C4-2B (cell line): ENCODE measurements around the gene MGME1.

Experiments used
- H3K27ac ChIP-seq: fragments of 450-650 bp; 2 replicates; pipeline ENCODE4 v1.5.1; 2017
- CTCF ChIP-seq: fragments of 450-650 bp; conservative IDR thresholded peaks from 2 replicates; pipeline ENCODE4 v1.5.1; 2017; ENCODE audit warnings: mild to moderate bottlenecking
- ZFX ChIP-seq: fragments of 450-650 bp; IDR thresholded peaks from 2 replicates; pipeline ENCODE4 v1.6.1; 2017

Gene MGME1

GRCh38 chr20:17948442-17948841 lies 20.4 kb upstream of the MGME1 start:
- no peak overlapping the region for H3K27ac ChIP-seq
- TF ChIP-seq ZFX (no peak), CTCF (no peak)

GRCh38 chr20:17949899-17950298 lies 18.9 kb upstream of the MGME1 start:
- TF ChIP-seq CTCF (no peak), ZFX (no peak)
- H3K27ac ChIP-seq, result no peak overlapping the region

- no peak overlapping the region for H3K27ac ChIP-seq
- no peak for TF ChIP-seq CTCF
- TF ChIP-seq ZFX, result no peak
Observed at GRCh38 chr20:17950670-17951069, 18.1 kb upstream of the MGME1 start.

GRCh38 chr20:17951323-17951722 lies 17.5 kb upstream of the MGME1 start:
- no peak for TF ChIP-seq ZFX
- no peak for TF ChIP-seq CTCF
- no peak overlapping the region for H3K27ac ChIP-seq

- TF ChIP-seq ZFX, result no peak
- no peak for TF ChIP-seq CTCF
- no peak overlapping the region for H3K27ac ChIP-seq
Observed at GRCh38 chr20:17952692-17953684, 15.8 kb upstream of the MGME1 start.

- H3K27ac ChIP-seq, result no peak overlapping the region
- TF ChIP-seq CTCF, result no peak
- no peak for TF ChIP-seq ZFX
Observed at GRCh38 chr20:17953935-17954334, 14.9 kb upstream of the MGME1 start.

- H3K27ac ChIP-seq, result no peak overlapping the region
- no peak for TF ChIP-seq ZFX
- no peak for TF ChIP-seq CTCF
Observed at GRCh38 chr20:17955302-17955701, 13.5 kb upstream of the MGME1 start.
